ENCODE results near the gene TNFAIP1.
"Not testable (repeated sequence)": the region's sequence is repeated elsewhere in the genome, so short reads cannot be mapped to it uniquely, and the experiment has no call there.

Gene TNFAIP1

DNA sequence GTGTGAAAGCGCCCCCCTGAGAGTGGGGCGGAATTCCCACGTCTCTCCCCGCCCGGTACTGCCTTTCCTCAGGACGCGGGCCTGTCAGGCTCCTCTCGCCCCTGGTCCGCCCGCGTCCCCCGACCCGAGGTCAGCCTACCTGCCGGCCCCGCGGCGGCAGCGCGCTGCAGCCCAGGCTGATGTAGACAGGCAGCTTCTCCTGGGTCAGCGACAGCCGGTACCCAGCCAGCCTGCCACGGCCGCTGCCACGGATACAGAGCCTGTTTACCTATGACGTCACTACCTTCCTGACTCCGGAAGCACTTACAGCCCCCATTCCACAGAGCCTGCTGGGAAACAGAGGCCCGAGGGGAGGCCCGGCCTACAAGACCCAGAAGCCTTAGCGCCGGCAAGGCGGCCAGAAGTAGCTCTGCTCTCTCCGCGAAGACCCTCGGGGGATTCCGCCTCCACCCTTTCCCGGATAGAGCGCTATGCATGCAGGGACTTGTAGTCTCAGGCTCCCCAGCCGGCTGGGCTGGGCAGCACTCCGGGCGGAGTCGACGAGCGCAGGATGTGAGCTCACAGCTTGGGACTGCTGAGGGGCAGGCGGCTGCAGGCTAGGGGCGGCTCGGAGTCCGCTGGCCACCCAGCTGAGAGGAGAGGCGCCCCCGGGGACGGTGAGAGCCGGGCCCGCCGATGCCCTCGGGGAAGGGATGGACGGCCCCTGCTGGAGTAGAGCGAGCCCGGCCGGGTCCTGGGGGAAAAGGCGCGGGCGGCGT is at the start of gene TNFAIP1, which contains the start of gene IFT20:
Gene TNFAIP1 (plus strand): TSS at position 561 of the 758 bp plus-strand sequence. CDS start 3,761 bp downstream, outside the sequence.
Gene IFT20 (minus strand): TSS at position 272 of the 758 bp plus-strand sequence. CDS start 3,487 bp downstream, outside the sequence.
- peak; percentile 99 for DNase-seq

DNA sequence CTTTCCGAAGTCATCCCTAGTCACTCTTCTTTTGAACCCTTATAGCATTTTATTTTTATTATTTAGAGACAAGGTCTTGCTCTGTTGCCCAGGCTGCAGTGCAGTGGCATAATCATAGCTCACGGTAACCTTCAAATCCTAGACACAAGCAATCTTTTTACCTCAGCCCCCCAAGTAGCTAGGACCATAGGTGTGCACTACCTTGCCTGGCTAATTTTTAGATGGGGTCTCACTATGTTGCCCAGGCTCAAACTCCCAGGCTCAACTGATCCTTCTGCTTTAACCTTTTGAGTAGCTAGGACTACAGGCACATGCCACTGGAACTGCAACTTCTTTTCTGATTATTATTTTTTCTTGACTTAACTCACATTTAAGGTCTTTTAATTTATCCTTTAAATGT is 49.6 kb upstream of the TNFAIP1 start:
- DNase-seq = no peak

DNA sequence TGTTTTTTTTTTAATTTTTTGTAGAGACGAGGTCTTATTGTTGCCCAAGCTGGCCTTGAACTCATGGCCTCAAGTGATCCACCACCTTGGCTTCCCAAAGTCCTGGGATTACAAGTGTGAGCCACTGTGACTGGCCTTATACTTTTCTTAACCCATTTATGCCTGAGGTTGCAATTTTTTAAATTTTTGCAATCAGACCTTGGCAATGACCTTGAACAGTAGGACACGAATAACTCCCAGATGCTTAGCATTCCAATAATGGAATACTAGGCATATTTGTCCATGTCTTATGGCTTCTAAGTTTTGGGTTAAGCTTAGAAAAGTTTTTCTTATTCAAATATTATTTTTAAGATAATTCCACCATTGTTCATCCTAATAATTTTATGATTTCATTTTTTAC is 44.9 kb upstream of the TNFAIP1 start:
- no peak for DNase-seq

- DNase-seq = no peak
Measured at GRCh38 chr17:28291780-28292330, 43.7 kb upstream of the TNFAIP1 start.

DNA sequence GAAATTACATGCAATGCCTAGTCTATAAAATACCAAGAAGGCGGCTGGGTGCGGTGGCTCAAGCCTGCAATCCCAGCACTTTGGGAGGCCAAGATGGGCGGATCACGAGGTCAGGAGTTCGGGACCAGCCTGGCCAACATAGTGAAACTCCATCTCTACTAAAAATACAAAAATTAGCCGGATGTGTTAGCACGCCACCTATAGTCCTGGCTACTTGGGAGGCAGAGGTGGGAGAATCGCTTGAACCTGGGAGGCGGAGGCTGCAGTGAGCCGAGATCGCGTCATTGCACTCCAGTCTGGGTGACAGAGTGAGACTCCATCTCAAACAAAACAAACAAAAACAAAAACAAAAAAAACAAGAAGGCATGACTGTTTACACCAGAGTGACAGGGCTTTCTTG is 42.7 kb upstream of the TNFAIP1 start:
- not testable (repeated sequence) for DNase-seq

GRCh38 chr17:28293994-28294393 is 41.6 kb upstream of the TNFAIP1 start:
- no peak for DNase-seq

DNA sequence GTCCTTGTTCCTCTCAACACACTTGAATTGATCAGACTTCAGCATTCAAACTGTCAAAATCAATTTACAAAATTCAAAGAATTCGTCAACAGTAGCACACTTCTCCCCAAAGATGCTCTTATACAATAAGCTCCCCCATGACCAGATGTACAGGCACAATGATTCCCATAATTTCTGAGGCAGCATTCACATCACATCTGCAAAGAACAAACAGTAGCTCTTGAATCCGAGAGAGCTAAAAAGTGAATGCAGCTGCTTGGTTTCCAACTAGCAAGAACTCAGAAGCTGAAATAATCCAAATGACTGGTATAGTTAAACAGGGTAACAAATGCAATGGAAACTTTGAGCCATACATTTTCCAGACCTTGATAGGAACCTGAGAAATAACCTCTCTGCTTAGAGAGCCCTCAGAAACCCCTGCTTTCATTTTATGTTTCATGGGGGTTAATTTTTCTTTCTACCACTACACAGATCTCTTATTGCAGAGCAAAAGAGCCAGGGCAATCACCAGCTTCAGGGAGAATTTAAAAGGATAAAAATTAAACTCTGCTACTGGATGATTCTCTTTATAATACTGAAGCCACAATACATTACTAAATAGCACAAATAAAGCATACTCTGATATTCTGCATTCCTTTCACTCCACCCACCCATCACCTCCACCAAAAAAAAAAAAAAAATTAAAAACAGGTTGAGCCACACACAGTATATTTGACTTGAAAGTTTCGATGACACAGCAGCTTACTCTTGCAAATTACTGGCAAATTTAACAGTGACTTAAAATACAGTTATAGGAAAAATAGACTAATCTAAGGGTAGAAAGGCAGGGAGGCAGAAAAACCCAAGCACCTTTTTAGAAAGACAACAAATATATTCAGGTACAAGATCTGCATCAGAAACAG is 39.6 kb upstream of the TNFAIP1 start:
- no peak for DNase-seq

- no peak for DNase-seq
Measured at GRCh38 chr17:28298449-28298848, 37.1 kb upstream of the TNFAIP1 start.

GRCh38 chr17:28306954-28307401 is 28.6 kb upstream of the TNFAIP1 start:
- DNase-seq = no peak

DNA sequence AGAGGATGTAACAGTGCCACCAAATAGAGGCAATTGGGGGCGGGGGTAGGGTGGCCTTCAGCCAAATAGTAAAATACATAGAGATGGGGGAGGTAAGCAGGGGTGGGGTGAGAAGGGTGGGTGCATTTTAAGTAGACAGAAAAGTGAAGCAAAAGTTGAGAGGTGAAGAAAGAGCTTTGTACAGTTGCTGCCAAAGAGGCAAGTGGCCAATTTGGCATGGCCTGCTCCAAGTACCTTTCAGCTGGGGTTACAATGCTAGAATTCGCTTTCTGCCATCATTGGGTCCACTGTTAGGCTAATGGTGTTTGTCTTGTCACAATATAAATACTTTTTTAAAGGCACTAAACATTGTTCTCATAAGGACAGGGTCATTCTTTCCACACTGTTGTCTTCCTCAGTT is 21.7 kb upstream of the TNFAIP1 start:
- no peak for DNase-seq

DNA sequence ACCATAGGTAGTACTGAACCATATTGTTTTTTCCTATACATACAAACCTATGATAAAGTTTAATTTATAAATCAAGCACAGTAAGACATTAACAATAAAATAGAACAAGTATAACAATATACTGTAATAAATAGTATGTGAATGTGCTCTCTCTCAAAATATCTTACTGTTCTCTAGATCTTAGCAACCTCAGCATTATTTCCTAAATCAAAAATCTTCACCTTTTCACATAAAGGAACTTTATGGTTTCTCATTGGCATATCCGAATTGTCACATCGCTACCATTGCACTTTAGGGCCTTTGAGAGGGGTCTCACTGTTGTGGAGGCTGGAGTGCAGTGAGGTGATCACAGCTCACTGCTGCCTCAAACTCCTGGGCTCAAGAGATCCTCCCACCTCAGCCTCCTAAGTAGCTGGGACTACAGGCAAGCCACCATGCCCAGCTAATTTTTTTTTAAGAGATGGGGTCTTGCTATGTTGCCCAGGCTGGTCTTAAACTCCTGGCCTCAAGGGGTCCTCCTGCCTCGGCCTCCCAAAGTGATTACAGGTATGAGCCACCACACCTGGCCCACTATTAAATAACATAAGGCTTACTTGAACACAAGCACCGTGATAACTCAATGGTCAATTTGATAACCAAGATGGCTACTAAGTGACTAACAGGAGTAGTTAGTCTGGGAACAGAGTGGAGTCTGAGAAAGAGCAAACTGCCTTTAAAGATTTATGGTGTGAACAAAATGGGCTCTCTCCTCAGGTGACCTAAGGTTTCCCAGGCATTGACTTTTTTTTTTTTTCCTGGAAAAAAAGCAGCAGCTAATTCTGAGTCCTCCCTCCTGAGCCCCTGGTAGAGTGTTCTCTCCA is 19.5 kb upstream of the TNFAIP1 start:
- DNase-seq = no peak

DNA sequence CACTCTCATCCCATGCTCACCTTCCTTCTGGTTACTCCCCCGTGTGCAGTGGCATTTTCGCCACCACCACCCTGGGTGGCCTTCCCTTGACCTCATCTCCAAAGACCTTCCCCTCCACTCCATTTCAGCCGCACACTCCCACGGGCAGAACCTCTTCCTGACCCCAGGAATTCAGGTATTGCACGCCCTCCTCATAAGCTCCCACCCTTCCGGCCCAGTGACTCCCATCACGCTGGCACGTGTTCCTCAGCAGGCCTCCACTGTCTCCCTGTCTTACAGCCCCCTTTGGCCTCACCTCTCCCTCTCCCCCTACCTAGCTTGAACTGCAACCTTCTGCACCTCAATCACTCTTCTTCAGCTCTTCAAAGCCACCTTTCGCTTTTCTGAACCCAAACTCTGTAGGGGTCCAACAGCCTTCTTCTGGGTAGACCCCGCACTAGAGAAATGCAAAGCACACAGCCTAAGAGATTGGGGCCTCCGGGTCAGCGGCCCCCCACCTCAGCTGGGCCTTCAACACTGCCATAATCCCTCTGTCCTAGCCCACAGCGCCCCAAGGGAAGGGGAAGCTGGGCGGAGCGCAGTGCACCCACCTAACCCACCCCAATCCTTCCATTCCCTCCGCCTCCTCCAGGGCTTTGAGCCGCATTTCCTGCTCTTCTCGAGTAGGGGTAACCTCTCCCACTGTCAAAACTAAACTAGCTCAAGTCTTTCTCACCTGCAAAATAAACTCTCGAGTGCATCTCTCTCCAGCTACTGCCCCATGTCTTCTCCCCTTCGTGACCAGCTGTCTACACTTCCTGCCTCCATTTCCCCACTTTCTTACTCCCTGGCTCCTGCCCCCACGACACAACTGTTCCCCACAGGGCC is 18.2 kb upstream of the TNFAIP1 start:
- no peak for DNase-seq

- peak; percentile 54 for DNase-seq
Measured at GRCh38 chr17:28317966-28318758, 17.4 kb upstream of the TNFAIP1 start.

GRCh38 chr17:28318759-28319597 is 16.6 kb upstream of the TNFAIP1 start, which contains the start of gene TMEM97:
TSS of gene TMEM97 (plus strand) at chr17:28319200. CDS start at chr17:28319240, 40 bp downstream.
- peak; percentile 99 for DNase-seq

- DNase-seq = no peak
Measured at GRCh38 chr17:28319598-28319935, 16.0 kb upstream of the TNFAIP1 start.

DNA sequence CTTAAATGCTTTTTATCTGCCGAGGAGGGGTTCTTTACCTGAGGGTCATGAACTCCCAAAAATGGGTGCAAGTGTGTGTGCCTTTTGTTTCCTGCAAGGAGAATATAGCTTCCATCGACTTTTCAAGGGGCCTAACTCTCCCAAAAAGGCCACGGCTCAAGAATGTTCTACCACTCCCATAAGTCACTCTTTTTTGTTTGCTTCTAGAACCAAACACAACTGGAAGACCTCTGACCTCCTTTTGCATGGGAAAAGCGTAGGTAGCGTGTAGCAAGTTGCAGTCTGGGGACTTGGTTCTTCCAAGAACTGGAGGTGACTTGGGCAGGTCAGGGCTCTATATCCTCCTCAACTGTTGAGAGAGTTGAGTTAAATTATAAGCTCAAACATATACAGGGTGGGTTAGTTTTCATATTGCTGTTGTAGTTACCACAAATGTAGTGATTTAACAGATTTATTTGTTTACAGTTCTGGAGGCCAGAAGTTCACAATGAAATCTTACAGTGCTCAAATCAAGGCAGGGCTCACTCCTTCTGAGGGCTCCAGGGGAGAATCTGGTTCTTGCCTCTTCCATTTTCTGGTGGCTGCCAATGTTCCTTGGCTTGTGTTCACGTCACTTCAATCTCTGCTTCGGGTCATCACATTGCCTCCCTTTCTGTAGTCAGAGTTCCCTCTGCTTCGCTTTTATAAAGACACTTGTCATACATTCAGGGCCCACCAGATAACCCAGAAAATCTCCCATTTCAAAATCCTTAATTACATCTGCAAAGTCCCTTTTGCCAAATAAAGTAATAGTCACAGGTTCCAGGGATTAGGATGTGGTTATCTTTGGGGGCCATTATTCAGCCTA is 15.1 kb upstream of the TNFAIP1 start:
- no peak for DNase-seq

- DNase-seq = no peak
Measured at GRCh38 chr17:28324267-28324745, 11.3 kb upstream of the TNFAIP1 start.

DNA sequence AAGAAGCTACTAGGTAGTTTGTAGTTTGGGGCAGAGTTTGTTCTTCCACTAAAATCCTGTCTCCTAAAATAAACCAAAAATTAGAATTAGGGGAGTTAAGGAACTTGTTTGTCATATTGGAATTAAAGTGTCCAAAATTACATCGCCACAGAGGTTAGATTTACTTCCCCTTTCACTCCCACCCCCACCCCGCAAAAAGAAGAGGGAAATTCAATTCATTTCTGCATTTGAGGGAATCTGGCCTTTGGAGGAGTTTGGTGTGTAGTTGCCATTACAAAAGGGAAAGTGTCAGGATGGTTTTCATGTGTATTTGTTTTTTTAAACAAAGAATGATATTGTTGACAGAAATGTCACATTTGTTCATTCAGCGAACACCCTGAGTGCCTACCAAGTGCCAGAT is 10.8 kb upstream of the TNFAIP1 start:
- no peak for DNase-seq

Measured in hematopoietic multipotent progenitor cell treated with erythropoietin and hydrocortisone succinate and interleukin-3 and kit ligand, for 6 days (in vitro differentiated cells).